ENCODE results near the gene RAMACL.

Gene RAMACL

DNA sequence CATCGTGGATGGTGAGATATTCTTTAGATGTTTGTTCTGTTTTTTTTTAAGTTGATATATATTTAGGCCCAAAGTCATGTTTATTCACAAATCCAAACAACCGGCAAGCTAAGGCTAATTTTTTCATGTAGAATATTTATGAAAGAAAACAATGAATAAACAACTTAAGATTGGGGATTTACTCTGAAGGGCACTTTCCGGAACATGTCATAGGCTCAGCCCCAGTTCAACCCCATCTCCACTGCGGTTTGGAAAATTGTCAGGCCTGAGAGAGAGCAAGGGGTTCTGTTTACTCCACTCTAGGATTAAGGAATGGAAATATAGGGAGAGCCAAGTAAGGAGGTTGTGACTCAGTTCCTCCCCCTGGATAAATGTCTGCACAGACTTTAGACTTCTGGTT, 22.3 kb upstream of the RAMACL start:
- no peak overlapping the region for H3K27ac ChIP-seq (ENCODE audit: insufficient read depth, low read depth, low read length, poor library complexity, severe bottlenecking)
- no peaks in the 10 kb centered on the region for H3K27me3 ChIP-seq (ENCODE audit: control insufficient read depth, insufficient read depth, low read length, poor library complexity, severe bottlenecking)
- WGBS, 2 experiments, result 93% methylated on average over 2 to 3 of the region's 4 CpGs
- H3K4me3 ChIP-seq (ENCODE audit: insufficient read depth, low read depth, low read length), result no peak overlapping the region
- H3K4me1 ChIP-seq (ENCODE audit: control insufficient read depth, insufficient read depth, low read length), result no peaks in the 10 kb centered on the region
- H3K9me3 ChIP-seq (ENCODE audit: control insufficient read depth, low read length), result no peaks in the 10 kb centered on the region
- H3K36me3 ChIP-seq (ENCODE audit: control insufficient read depth, insufficient read depth, low read length), result no peaks in the 10 kb centered on the region

DNA sequence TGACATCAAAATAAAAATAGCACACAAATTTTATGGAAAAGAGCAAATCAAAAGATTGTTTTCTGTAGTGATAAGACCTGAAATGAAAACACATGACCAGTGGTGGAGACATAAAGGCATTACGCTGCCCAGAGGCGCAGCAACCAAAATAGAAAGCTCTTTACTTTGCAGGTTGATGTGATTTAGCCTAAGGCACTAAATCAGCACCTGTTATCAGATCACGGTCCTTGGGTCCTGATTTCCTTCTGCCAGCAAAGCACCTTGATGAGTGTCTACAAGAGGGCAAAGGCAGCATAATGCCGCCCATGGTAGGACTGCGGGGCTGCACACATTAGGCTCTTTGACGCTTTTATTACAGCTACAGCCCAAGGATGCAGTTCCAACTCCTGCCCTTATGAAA, 19.3 kb upstream of the RAMACL start:
- H3K9me3 ChIP-seq (ENCODE audit: control insufficient read depth, low read length), result no peaks in the 10 kb centered on the region
- WGBS, 2 experiments, result 94 to 96% methylated on average over 6 of the region's 6 CpGs
- no peak overlapping the region for H3K4me3 ChIP-seq (ENCODE audit: insufficient read depth, low read depth, low read length)
- no peaks in the 10 kb centered on the region for H3K4me1 ChIP-seq (ENCODE audit: control insufficient read depth, insufficient read depth, low read length)
- H3K27me3 ChIP-seq (ENCODE audit: control insufficient read depth, insufficient read depth, low read length, poor library complexity, severe bottlenecking), result no peaks in the 10 kb centered on the region
- H3K27ac ChIP-seq (ENCODE audit: insufficient read depth, low read depth, low read length, poor library complexity, severe bottlenecking), result no peak overlapping the region
- no peaks in the 10 kb centered on the region for H3K36me3 ChIP-seq (ENCODE audit: control insufficient read depth, insufficient read depth, low read length)

DNA sequence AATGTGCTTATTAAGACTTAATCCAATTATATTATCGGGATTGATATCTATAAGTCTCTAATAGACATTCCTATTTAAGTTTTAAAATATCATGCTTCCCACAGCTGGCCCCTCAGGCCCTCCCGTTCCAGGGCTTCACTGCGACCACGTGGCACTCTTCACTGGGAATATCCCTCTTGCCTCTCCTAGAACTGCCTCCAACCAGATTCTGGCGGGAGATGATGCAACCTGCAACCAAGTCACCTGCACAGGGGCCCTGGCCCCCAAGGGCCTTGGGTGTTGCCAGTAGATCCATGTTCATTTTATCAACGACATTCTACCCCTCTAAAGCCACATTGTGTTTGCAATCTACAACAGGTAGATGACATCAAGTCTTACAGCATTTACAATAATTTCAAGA, 18.4 kb upstream of the RAMACL start:
- no peaks in the 10 kb centered on the region for H3K9me3 ChIP-seq (ENCODE audit: control insufficient read depth, low read length)
- H3K27me3 ChIP-seq (ENCODE audit: control insufficient read depth, insufficient read depth, low read length, poor library complexity, severe bottlenecking), result no peaks in the 10 kb centered on the region
- H3K4me3 ChIP-seq (ENCODE audit: insufficient read depth, low read depth, low read length), result no peak overlapping the region
- no peak overlapping the region for H3K27ac ChIP-seq (ENCODE audit: insufficient read depth, low read depth, low read length, poor library complexity, severe bottlenecking)
- H3K36me3 ChIP-seq (ENCODE audit: control insufficient read depth, insufficient read depth, low read length), result no peaks in the 10 kb centered on the region
- no peaks in the 10 kb centered on the region for H3K4me1 ChIP-seq (ENCODE audit: control insufficient read depth, insufficient read depth, low read length)
- WGBS, 2 experiments, result 88 to 92% methylated on average over 5 to 6 of the region's 6 CpGs

DNA sequence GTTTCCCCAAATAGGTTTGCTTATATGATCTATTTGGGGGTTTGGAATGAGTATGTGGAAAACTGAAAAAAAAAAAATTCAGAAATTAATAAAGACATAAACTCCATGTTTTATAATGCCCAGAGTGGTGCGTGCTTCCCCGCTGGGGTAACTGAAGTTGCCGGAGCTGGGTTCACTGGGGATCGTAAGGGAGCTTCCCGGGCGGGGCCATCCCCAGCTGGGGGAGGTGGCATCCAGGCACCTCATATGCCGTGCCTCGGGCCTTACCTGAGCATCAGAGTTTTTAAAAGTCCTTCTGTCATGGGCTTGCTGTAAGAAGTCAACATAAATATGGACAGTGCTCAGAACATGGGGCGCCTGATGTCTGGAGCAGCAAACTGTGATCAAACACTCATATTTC, 17.9 kb upstream of the RAMACL start:
- Histone ChIP-seq H3K36me3 (ENCODE audit: control insufficient read depth, insufficient read depth, low read length) (no peaks in the 10 kb centered on the region), H3K4me1 (ENCODE audit: control insufficient read depth, insufficient read depth, low read length) (peaks cover 2% of the 10 kb centered on the region), H3K9me3 (ENCODE audit: control insufficient read depth, low read length) (no peaks in the 10 kb centered on the region), H3K27ac (ENCODE audit: insufficient read depth, low read depth, low read length, poor library complexity, severe bottlenecking) (no peak overlapping the region), H3K27me3 (ENCODE audit: control insufficient read depth, insufficient read depth, low read length, poor library complexity, severe bottlenecking) (no peaks in the 10 kb centered on the region), H3K4me3 (ENCODE audit: insufficient read depth, low read depth, low read length) (no peak overlapping the region)
- WGBS, 2 experiments, result 96 to 97% methylated on average over 9 of the region's 9 CpGs

DNA sequence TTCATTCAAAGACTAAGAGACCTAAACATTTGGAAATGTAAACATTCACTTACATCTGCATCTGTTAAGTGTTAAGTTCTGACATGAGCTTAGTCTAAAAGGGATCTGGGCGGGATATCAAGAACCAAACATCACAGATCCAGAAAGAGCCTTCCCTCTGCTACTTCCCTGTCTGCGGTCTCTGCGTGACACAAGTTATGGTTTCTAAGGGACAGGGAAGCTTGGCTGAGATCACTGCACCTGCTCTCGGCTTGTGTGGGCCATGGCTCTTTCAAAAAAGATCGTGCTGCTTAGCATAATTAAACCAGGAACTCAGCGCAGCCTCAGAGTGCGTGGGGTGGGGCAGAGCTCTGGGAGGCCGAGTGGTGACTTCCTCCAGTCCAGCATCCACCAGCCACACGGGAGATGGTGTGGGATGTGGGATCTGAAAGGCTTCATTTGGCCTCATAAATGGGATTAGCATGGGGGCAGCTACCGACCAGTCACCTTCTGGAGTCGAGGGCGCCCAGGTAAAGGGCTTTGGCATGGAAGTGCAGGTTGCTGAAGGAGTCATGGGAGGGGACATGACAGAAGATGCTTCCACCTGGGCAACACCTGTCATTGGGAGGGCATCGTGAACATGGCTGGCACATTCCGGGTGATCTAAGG, 16.7 kb upstream of the RAMACL start:
- no peaks in the 10 kb centered on the region for H3K36me3 ChIP-seq (ENCODE audit: control insufficient read depth, insufficient read depth, low read length)
- no peak overlapping the region for H3K27ac ChIP-seq (ENCODE audit: insufficient read depth, low read depth, low read length, poor library complexity, severe bottlenecking)
- WGBS, 2 experiments, result 93 to 94% methylated on average over 14 of the region's 14 CpGs
- H3K9me3 ChIP-seq (ENCODE audit: control insufficient read depth, low read length), result no peaks in the 10 kb centered on the region
- no peaks in the 10 kb centered on the region for H3K27me3 ChIP-seq (ENCODE audit: control insufficient read depth, insufficient read depth, low read length, poor library complexity, severe bottlenecking)
- H3K4me3 ChIP-seq (ENCODE audit: insufficient read depth, low read depth, low read length), result no peak overlapping the region
- peaks cover 13% of the 10 kb centered on the region for H3K4me1 ChIP-seq (ENCODE audit: control insufficient read depth, insufficient read depth, low read length)

DNA sequence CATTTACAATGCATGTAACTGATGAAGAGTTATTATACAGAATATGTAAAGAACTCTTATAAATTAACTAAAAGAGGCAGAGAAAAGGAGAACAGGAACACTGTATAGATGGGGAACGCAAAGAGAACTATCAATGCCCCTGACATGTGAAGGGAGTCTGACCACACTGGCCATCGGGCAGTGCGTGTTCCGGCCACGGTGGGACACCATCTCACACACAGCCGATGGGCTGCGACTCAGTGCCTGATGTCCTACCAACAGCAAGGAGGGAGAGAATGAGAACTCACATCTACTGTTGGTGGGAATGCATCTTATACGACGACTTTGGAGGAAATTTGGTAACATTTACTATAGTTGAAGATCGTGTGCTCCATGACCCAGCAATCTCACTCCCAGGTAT, 15.5 kb upstream of the RAMACL start:
- Histone ChIP-seq H3K36me3 (ENCODE audit: control insufficient read depth, insufficient read depth, low read length) (no peaks in the 10 kb centered on the region), H3K4me1 (ENCODE audit: control insufficient read depth, insufficient read depth, low read length) (peaks cover 26% of the 10 kb centered on the region), H3K27ac (ENCODE audit: insufficient read depth, low read depth, low read length, poor library complexity, severe bottlenecking) (no peak overlapping the region), H3K4me3 (ENCODE audit: insufficient read depth, low read depth, low read length) (no peak overlapping the region), H3K9me3 (ENCODE audit: control insufficient read depth, low read length) (no peaks in the 10 kb centered on the region), H3K27me3 (ENCODE audit: control insufficient read depth, insufficient read depth, low read length, poor library complexity, severe bottlenecking) (no peaks in the 10 kb centered on the region)
- WGBS, 2 experiments, result 96% methylated on average over 10 of the region's 10 CpGs

DNA sequence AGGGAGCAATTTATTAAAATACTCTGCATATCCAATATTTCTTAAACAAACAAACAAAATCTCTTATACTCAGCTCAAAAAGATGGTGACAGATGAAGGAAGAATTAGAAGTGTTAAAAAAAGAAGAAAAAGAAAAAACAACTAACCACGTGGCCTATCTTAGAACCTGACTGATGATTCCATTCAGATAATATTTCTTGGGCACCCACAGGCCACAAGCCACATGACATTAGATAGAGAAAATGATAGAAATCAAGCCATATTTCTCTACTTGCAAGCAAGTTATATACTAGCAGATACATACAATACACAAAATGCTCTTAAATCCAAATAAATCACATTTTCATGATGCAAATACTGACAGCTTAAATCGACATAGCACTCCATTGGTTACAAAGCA, 14.5 kb upstream of the RAMACL start:
- Histone ChIP-seq H3K27ac (ENCODE audit: insufficient read depth, low read depth, low read length, poor library complexity, severe bottlenecking) (no peak overlapping the region), H3K4me3 (ENCODE audit: insufficient read depth, low read depth, low read length) (no peak overlapping the region), H3K36me3 (ENCODE audit: control insufficient read depth, insufficient read depth, low read length) (no peaks in the 10 kb centered on the region), H3K27me3 (ENCODE audit: control insufficient read depth, insufficient read depth, low read length, poor library complexity, severe bottlenecking) (no peaks in the 10 kb centered on the region), H3K9me3 (ENCODE audit: control insufficient read depth, low read length) (no peaks in the 10 kb centered on the region), H3K4me1 (ENCODE audit: control insufficient read depth, insufficient read depth, low read length) (peaks cover 27% of the 10 kb centered on the region)
- WGBS, 2 experiments, result 86 to 92% methylated on average over 2 of the region's 2 CpGs

DNA sequence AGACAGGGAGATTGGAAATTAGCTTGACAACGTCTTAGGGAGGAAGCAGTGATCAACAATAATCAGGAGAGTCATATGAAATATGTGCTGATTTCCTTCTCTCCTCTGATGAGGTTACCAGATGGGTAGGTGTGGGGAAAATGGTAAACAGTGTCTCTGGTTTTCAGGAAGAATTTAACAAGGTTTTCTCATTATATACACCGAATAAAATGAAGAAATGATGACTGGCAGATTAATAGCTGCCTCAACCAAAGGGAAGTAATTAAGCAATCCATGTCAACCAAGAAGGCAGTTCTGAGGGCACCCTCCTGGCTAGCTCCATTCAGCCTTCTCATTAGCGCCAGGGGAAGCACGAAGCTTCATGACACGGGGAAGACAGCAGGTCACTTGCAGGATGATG, 12.7 kb upstream of the RAMACL start:
- H3K36me3 ChIP-seq (ENCODE audit: control insufficient read depth, insufficient read depth, low read length), result no peaks in the 10 kb centered on the region
- no peak overlapping the region for H3K27ac ChIP-seq (ENCODE audit: insufficient read depth, low read depth, low read length, poor library complexity, severe bottlenecking)
- 81 to 87% methylated on average over 4 to 5 of the region's 5 CpGs for WGBS, 2 experiments
- no peak overlapping the region for H3K4me3 ChIP-seq (ENCODE audit: insufficient read depth, low read depth, low read length)
- no peaks in the 10 kb centered on the region for H3K27me3 ChIP-seq (ENCODE audit: control insufficient read depth, insufficient read depth, low read length, poor library complexity, severe bottlenecking)
- no peaks in the 10 kb centered on the region for H3K9me3 ChIP-seq (ENCODE audit: control insufficient read depth, low read length)
- peaks cover 27% of the 10 kb centered on the region for H3K4me1 ChIP-seq (ENCODE audit: control insufficient read depth, insufficient read depth, low read length)

DNA sequence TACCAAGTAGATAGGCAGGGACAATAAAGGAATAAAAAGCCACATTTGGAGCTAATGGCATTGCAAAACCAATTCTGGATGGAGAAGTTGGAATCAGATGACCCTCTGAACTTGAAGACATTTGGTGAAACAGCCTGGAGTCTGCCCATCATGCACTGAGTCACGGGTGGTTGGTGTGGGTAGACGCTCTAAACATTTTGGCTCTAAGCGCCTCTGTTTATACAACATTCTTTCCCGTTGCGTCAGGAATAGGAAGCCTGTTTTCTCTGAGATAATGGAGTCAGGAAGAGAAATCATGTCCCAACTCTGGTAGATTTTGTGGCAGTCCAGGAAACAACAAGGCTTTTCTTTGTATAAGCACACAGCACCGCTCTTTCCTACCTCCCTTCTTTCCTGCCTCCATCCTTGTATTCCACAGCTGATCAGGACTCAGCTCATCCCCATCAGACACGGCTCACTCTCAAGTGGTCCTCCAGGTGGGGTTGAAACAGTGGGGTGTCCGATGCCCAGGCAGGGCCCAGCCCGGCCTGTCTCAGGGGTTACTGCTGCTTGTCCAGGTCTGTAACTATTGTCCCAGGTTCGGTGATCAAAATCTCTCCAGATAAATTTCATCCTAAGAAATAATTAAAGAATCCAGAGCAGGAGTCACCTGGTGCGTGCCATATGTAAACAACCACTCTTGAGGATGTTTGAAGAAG, 12.1 kb upstream of the RAMACL start:
- H3K36me3 ChIP-seq (ENCODE audit: control insufficient read depth, insufficient read depth, low read length), result no peaks in the 10 kb centered on the region
- peaks cover 27% of the 10 kb centered on the region for H3K4me1 ChIP-seq (ENCODE audit: control insufficient read depth, insufficient read depth, low read length)
- H3K27ac ChIP-seq (ENCODE audit: insufficient read depth, low read depth, low read length, poor library complexity, severe bottlenecking), result no peak overlapping the region
- H3K9me3 ChIP-seq (ENCODE audit: control insufficient read depth, low read length), result no peaks in the 10 kb centered on the region
- no peaks in the 10 kb centered on the region for H3K27me3 ChIP-seq (ENCODE audit: control insufficient read depth, insufficient read depth, low read length, poor library complexity, severe bottlenecking)
- H3K4me3 ChIP-seq (ENCODE audit: insufficient read depth, low read depth, low read length), result no peak overlapping the region
- 93% methylated on average over 11 of the region's 11 CpGs for WGBS, 2 experiments

DNA sequence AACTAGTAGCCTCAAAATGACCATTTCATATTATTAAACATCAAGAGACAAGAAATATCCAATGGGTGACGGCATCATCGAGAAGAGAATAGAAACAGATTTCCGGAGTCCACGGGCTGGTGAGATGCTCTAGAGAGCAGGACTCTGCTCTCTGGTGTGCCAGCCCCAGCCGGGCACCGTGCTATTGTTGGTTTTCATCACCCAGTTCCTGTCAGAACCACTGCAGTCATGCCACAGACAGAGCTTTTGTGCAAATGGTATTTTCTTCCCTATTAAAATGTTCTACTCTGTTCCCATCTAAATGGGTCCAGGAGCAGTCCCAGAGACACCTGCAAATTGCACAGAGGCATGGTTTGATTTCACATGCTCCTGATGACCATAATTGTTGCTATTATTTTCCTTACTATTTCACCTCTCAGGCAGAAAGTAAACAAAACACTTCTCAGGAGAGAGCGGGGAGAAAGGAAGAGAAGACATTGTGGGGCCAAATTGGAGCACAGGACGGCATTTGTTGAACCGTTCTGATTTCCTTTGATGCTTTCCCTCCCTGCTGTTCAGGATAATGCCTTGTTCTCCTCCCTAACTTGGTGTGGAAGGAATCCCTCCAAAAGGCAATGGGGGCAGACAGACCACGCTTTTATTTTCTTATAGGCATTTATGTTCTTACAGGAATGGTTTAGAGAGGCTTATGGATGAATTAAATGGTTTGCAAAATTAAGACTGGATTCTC, 11.4 kb upstream of the RAMACL start:
- Histone ChIP-seq H3K27me3 (ENCODE audit: control insufficient read depth, insufficient read depth, low read length, poor library complexity, severe bottlenecking) (no peaks in the 10 kb centered on the region), H3K36me3 (ENCODE audit: control insufficient read depth, insufficient read depth, low read length) (no peaks in the 10 kb centered on the region), H3K4me3 (ENCODE audit: insufficient read depth, low read depth, low read length) (no peak overlapping the region), H3K4me1 (ENCODE audit: control insufficient read depth, insufficient read depth, low read length) (peaks cover 27% of the 10 kb centered on the region), H3K9me3 (ENCODE audit: control insufficient read depth, low read length) (no peaks in the 10 kb centered on the region), H3K27ac (ENCODE audit: insufficient read depth, low read depth, low read length, poor library complexity, severe bottlenecking) (no peak overlapping the region)
- WGBS, 2 experiments, result 58% methylated on average over 10 of the region's 10 CpGs

Data from ectodermal cell (in vitro differentiated cells).